DMS153 (cell line): ENCODE results near the gene SGCB.
"Not testable (repeated sequence)": the region's sequence is repeated elsewhere in the genome, so short reads cannot be mapped to it uniquely, and the experiment has no call there.

Experiments
- DNase-seq: peaks from one replicate; lab custom pipeline; 2025; lab: John Stamatoyannopoulos, UW

SGCB gene

DNA sequence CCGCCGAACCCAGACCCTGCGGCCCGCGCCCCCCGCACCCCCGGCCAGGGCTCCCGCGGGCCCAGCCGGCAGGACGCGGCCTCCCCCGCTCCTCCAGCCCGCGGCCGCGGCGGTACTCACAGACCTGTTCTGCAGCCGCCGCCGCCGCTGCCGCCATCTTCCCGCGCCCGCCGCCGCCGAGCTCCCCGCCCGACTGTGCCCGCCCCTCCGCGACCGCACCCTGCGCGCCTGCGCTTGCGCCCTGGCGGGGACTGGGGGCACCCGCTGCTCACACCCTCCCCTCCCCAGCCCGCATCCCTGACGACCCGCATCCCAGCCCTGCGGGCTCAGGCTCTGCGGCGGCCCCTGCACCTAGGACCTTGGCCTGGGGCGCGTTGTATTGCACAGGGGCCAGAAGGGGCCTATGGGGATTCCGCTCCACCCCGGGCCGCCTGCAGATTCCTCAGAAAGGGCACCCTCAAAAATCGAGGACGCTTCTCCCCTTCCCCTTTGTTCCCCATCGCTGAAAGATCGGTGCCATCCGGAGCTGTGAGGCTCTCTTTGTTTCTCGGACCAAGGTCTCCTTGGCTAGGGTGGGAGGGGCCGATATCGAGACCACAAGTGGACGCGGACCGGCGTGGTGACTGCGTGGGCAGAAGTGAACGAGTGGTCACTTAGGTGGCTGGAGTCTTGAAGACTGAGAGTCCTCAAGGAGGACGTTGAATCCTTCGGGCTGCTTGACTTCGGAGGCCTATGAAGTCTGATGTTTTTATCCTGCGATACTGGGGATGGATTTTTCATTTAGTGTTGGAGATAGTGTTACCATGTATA, at the start of gene SGCB:
SGCB (minus strand) TSS at position 197 of the 810 bp plus-strand sequence; CDS start at position 157, 40 bp downstream.
- no peak for DNase-seq

GRCh38 chr4:52086425-52086824, 48.3 kb upstream of the SGCB start:
- not testable (repeated sequence) for DNase-seq

DNA sequence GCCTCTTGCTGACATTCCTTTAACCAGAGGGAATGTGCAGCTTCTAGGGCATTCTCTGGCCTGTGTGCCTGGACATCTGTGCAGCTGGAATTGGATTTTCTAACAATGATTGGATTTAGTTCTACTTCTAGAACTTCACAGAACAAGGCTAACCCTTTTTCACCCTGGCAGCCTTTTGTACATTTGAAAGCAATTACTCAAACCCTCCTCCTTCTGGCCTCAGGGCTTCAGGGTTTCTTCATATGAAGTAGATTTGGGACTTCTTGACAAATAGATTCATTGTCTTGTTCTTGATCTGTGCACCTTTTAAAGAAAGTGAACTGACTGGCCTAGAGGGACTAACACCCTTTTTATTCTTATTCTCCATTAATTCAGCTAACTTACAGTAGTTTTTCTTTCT, 43.1 kb upstream of the SGCB start:
- no peak for DNase-seq

GRCh38 chr4:52079659-52080058, 41.6 kb upstream of the SGCB start:
- DNase-seq = no peak

DNA sequence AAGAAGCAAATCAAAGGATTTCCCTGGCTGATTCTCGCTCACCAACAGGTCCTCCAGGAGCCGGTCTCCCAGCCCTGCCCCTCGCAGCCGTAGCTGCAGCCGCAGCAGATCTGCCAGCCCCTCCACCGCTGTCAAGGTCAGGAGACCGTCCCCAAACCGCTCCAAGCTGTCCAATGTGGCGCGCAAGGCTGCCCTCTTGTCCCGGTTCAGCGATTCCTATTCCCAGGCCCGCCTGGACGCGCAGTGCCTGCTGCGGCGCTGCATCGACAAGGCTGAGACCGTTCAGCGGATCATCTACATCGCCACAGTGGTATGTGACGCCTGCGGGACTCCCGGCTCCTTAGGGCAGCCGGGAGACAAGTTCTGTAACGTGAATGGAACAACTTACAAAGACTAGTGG, 38.6 kb upstream of the SGCB start:
- DNase-seq = no peak

DNA sequence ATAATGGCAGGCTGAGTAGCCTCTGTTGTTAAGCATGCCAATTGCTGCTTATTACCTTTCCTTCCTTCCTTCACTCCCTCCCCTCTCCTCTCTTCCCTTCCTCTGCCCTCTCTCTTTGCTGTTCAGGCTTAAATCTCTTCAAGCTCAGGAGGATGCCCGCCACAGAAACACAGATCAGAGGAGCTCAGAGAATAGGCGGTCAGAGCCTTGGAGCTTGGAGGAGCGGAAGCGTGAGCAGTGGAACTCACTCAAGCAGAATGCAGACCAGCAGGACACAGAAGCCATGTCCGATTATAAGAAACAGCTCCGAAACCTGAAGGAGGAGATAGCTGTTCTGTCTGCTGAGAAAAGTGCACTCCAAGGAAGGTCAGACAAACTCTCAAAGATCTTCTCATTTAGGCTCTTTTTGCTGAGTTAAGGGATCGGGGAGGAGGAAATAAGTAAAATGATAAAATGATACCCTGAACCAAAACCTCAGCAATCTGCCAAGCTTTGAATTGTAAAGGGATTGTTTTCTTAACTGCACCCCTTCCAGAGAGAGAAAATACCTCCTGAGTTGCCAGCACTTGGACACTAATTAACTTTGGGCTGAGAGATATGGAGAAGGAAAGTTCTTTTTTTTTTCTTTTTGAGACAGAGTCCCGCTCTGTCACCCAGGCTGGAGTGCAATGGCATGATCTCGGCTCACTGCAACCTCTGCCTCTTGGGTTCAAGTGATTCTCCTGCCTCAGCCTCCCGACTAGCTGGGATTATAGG, 33.9 kb upstream of the SGCB start:
- no peak for DNase-seq

DNA sequence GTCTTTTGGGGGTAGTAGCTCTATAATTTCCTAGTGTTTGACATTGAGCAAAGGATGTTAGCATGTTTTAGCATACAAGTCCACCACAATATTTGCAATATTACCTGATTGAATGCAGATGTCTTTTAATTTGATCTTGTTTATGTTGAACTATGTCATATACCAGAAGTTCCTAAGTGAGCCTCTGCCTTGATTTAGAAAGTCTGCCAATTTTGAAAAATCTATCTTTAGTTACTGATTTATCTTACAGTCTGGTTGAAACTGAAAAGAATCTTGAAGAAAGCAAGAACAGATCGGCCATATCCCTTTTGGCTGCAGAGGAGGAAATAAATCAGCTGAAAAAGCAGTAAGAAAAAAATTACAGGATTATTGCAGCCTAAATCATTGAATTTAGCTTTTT, 31.5 kb upstream of the SGCB start:
- DNase-seq = no peak

DNA sequence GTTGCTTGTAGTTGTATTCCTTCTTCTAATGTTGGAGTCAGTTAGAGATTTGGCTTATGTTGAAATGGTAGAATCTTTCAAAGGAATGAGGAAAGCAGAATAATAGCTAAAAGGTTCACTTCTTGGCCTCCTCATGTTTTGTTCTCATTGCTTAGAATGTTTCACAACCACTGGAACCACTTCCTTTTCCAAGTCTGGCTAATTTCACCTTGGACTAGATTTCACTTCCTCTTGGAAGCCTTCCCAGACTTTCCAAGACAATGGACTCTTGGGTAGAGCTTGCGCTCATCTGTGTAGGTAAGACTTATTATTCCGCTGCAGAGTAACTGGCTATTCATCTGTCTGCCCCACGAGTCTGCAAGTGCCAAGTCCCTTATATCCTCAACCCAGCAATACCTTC, 21.3 kb upstream of the SGCB start:
- DNase-seq = no peak

GRCh38 chr4:52058275-52058674, 20.2 kb upstream of the SGCB start:
- DNase-seq = no peak

DNA sequence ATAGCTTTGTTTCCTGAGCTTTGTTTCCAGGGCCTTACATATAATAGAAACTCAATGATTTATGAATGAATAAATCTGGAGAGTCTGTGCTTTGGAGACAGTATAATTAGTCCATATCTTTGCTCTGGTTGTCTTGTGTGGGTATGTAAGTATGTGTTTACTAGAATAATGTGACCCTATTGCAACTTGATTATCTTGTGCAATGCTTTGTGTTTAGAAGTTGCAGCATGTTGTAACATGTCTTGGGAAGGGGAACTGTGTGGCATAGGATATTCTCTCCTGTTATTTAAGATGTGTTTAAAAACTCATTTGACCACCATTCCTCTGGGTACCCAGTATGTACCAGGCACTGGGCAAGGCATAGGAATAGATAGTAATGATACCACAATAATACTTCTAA, 19.1 kb upstream of the SGCB start:
- no peak for DNase-seq

GRCh38 chr4:52054254-52054653, 16.2 kb upstream of the SGCB start:
- no peak for DNase-seq

GRCh38 chr4:52052475-52052780, 14.3 kb upstream of the SGCB start:
- DNase-seq = peak; percentile 14

DNA sequence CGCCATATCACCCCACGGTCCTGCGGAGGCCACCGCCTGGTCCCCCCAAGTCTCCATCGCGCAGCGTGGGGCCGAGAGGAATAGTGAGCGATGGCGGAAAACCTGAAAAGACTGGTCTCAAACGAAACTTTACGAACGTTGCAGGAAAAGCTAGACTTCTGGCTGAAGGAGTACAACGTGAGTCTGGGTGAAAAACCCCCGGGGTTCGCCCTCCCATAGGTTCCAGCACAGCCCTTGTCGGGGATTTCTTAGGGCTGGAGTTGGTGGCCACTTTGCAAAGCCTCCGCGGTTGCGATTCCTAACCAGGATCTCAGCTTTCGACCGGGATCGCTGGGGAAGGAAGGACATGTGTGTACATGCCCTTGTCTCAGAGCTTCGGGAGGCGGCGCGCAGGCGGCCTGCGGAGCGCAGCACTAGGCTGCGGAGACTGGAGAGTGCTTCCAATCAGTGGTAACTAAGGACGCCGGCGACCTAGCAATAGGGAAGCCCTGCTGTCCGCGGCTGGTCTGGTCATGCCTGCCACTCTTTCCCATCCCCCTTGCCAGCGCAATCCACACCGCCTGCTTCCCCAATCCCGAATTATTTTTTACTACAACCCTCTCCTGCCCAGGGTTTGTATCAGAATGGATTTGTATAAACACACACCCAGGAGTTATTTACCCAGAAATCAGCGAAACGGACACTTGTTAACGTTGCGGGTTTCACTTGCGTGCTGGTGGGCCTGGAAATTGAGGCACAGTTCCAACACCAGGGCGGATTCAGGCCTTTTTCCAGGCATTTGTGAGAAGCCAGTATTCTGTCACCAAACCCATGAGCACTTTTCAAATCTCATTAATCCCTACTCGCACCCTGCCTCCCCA, 13.7 kb upstream of the SGCB start:
- DNase-seq = peak; percentile 88

- DNase-seq = no peak
These were observed 13.1 kb upstream of the SGCB start, which contains the start of gene SPATA18 for GRCh38 chr4:52051213-52051614. Gene SPATA18, plus strand, starts transcription at chr4:52051304. Its CDS starts 401 bp downstream, at chr4:52051705.

DNA sequence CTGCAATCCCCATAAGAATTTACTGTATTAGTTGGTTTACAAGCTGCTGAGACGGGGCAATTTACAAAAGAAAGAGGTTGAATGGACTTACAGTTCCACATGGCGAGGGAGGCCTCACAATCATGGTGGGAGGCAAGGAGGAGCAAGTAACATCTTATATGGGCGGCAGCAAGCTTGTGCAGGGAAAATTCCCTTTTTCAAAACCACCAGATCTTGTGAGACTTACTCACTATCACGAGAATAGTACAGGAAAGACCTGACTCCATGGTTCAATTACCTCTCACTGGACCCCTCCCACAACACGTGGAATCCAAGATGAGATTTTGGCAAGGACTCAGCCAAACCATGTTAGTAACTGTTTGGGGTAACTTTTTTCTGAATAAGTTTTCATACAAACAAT, 11.2 kb upstream of the SGCB start:
- no peak for DNase-seq

GRCh38 chr4:52045028-52045427, 6.9 kb upstream of the SGCB start:
- DNase-seq = no peak

DNA sequence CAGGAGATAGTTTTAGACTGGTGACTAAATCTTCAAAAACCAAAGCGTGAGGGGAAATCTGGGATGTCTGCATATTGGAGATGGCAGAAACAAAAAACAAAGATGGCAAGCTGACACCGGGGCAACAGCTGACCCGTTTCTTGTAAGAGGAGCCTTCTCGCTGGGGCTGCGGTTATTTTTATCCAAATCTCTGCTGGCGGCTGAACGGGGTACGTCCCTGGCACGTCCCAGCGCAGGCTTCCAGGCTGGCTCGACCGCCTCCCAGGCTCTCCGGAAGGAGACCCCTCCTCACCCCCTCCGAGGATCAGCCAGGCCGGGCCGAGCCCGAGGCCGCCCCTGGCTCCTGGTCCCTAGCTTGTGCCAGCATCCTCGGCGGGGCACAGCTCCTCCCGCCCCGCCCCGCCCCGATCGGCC, 403 bp downstream of the SGCB start:
- no peak for DNase-seq

DNA sequence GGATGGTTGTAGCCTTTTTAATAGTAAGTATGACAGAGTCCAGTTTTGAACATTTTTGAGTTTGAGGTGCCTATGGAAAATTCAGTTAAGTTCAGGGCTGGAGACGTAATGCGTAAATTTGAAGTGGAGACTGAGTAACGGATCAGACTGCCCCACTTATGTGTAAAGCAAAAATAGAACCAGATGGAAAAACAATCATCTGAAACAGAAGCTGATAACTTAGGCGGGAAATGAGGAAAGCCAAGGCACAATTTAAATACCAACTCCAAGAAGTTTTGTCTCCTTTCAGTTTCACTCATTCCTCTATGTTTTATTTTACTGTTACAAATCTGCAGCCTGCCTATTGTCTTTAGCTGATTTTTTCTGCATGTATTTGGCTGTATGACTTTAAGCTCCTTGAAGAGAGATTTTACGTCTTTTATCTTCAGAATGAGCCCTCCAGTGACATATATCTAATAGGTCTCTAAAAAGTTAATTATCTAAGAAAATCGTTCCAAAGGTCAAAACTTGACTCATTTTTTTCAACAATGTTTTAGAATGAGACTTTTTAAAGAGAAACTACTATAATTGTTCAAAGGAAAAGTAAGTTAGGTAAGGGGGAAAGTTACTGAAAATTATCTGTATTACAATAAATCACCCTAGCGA, 1.1 kb downstream of the SGCB start:
- DNase-seq = no peak

GRCh38 chr4:52035190-52035589, 2.9 kb downstream of the SGCB start:
- no peak for DNase-seq

GRCh38 chr4:52032005-52032404, 6.1 kb downstream of the SGCB start:
- DNase-seq = no peak

GRCh38 chr4:52028970-52029369, 9.1 kb downstream of the SGCB start:
- DNase-seq = no peak
